GM12878 (cell line): Measurements from ENCODE around the gene TTLL7. TPM values are rescaled to one million over a fixed set of nuclear protein-coding genes. Genes with fewer than 3 reads are reported as not detected.

ENCODE experiments used
- BACH1 ChIP-seq: fragments of 450-650 bp; IDR thresholded peaks from 2 replicates; pipeline ENCODE4 v1.6.1; 2017; ENCODE audit warnings: mild to moderate bottlenecking, borderline replicate concordance
- BCLAF1 ChIP-seq: fragments of 450-650 bp; IDR thresholded peaks from 2 replicates; pipeline ENCODE4 v1.6.1; 2017; ENCODE audit warnings: antibody characterized with exemption, mild to moderate bottlenecking, moderate library complexity
- CBFB ChIP-seq: IDR thresholded peaks from 2 replicates; pipeline ENCODE4 v1.6.1; 2016; ENCODE audit warnings: antibody characterized with exemption, low read depth
- CHD1 ChIP-seq: IDR thresholded peaks from 2 replicates; pipeline ENCODE4 v1.6.1; 2012; ENCODE audit warnings: low read depth, low read length, improper control_type of control experiment
- E2F4 ChIP-seq: IDR thresholded peaks from 2 replicates; pipeline ENCODE4 v1.6.1; 2012; ENCODE audit warnings: low read depth, low read length, improper control_type of control experiment
- EGR1 ChIP-seq, 2 experiments: IDR thresholded peaks; 1 replicate in 1 of 2; 2 replicates in 1 of 2; pipeline ENCODE4 v1.6.1; 2011 to 2012; ENCODE audit warnings: low read depth in 2 of 2, low read length in 2 of 2, borderline replicate concordance in 1 of 2, mild to moderate bottlenecking in 1 of 2, moderate library complexity in 1 of 2
- HDAC6 ChIP-seq: fragments of 200-600 bp; sonication (generic); IDR thresholded peaks from one replicate; pipeline ENCODE4 v1.8.0; 2017; ENCODE audit warnings: antibody characterized with exemption; ENCODE audit not compliant: unreplicated experiment
- NBN ChIP-seq: fragments of 450-650 bp; IDR thresholded peaks from 2 replicates; pipeline ENCODE4 v1.6.1; 2016
- NFYA ChIP-seq: IDR thresholded peaks from 2 replicates; pipeline ENCODE4 v1.6.1; 2011; ENCODE audit warnings: low read depth, mild to moderate bottlenecking, low read length, improper control_type of control experiment, borderline replicate concordance
- NR2C1 ChIP-seq: fragments of 450-650 bp; IDR thresholded peaks from 2 replicates; pipeline ENCODE4 v1.6.1; 2017; ENCODE audit warnings: antibody characterized with exemption, mild to moderate bottlenecking, moderate library complexity
- POLR2AphosphoS2 ChIP-seq: IDR thresholded peaks from 2 replicates; pipeline ENCODE4 v1.6.1; 2011; ENCODE audit warnings: low read depth, mild to moderate bottlenecking, low read length, improper control_type of control experiment, moderate library complexity
- POLR2AphosphoS5 ChIP-seq: IDR thresholded peaks from 2 replicates; pipeline ENCODE4 v1.6.1; 2011; ENCODE audit warnings: mild to moderate bottlenecking, low read length, inconsistent platforms
- SIX5 ChIP-seq: IDR thresholded peaks from 2 replicates; pipeline ENCODE4 v1.6.1; 2011; ENCODE audit warnings: mild to moderate bottlenecking, low read depth, low read length, moderate library complexity; ENCODE audit not compliant: severe bottlenecking
- SMARCA5 ChIP-seq: fragments of 450-650 bp; IDR thresholded peaks from 2 replicates; pipeline ENCODE4 v1.6.1; 2017; ENCODE audit warnings: mild to moderate bottlenecking
- TCF3 ChIP-seq: IDR thresholded peaks from 2 replicates; pipeline ENCODE4 v1.6.1; 2012; ENCODE audit warnings: low read depth, mild to moderate bottlenecking, low read length, borderline replicate concordance; ENCODE audit not compliant: insufficient read depth
- ZBTB4 ChIP-seq: fragments of 450-650 bp; formaldehyde crosslinking; IDR thresholded peaks from 2 replicates; pipeline ENCODE4 v1.4.0; 2022; ENCODE audit warnings: mild to moderate bottlenecking, moderate library complexity
- polyA plus RNA-seq, 11 experiments: library from polyadenylated mRNA; depleted of rRNA in 4 of 11; unstranded in 6 of 11; stranded (reverse) in 5 of 11; fragments of >200 nt; fragmentation: Nextera tagmentation in 4 of 11; fragmentation: Illumina TruSeq in 1 of 11; extraction: Ambion mirVana in 4 of 11; extraction: Trizol in 1 of 11; gene quantifications; 1 replicate in 1 of 11; 2 replicates in 10 of 11; pipeline versions ENCODE4 v1.2.1 to v1.2.3, GENCODE V29; 2011 to 2016; ENCODE audit warnings: inconsistent platforms in 2 of 11, missing spikeins in 2 of 11, low read depth in 1 of 11
- total RNA-seq, 4 experiments: library from RNA; depleted of rRNA in 3 of 4; stranded (reverse); fragments of >200 nt in 3 of 4; fragmentation: Illumina TruSeq in 1 of 4; extraction: Trizol in 1 of 4; gene quantifications; 2 replicates each; pipeline versions ENCODE4 v1.2.1 to v1.2.3, GENCODE V29; 2013 to 2021
- TF ChIP-seq, protein P1 (sequence below): fragments of 450-650 bp; IDR thresholded peaks from 2 replicates; pipeline ENCODE4 v1.6.1; 2017; ENCODE audit warnings: mild to moderate bottlenecking, low read depth, inconsistent platforms; ENCODE audit not compliant: poor library complexity, severe bottlenecking

TTLL7 gene
- total and polyA plus RNA-seq, 10 of the 15 experiments (the other 5 are each of a cell fraction or from before 2014, with no cell fraction given) = 0.03 to 1.4 (median 0.61) TPM

DNA sequence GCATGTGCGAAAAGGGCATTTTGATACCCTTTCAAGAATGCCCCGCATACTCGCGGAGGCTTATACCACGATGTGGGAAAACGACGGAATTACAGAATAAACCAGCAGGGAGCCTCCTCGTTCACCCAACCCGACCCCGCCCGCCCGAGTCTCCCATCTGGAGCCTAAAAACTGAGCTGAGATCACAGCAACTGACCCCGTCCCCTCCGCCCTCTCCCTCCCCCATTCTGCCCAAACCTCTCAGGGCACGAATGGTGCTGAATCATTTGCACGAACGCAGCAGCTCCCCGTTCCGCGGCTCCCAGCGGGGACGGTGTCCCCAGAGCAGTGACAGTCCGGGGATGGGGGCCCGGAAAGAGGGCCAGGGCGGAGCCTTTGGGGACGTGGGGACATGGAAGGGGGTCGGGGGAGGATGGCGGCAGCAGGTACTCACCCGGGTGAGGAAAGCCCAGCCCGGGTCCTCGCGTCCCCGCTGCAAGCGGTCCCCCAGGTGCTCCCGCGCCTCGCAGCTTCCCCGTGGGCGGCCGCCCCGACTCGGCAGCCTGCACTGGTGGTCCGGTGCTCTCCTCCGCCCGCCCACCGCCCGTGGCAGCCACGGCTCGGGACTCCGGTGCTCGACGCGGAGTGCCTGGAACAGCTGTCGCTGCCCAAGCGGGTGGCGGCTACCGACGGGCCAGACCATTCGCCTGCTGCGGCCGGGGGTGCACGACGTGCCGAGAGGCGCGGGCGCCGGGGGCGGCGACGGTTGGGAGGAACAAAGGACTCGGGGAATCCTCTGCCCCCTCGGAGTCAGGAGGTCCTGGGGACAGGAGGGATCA lies at the start of gene TTLL7 (continued):
- TF ChIP-seq BCLAF1 (peak; percentile 81), ZBTB4 (no peak), E2F4 (no peak), SIX5 (no peak), CHD1 (peak; percentile 90), POLR2AphosphoS5 (no peak), EGR1 (IDR thresholded peaks at IDR 0.05; ENCODE audit: borderline replicate concordance in 1 of 2, low read depth in 2 of 2, low read length in 2 of 2) (peak in 1 of 2 experiments; percentile 48; a peak in 1 of 3 replicates), NBN (no peak), CBFB (no peak), BACH1 (no peak), HDAC6 (no peak), POLR2AphosphoS2 (no peak), NR2C1 (no peak), TCF3 (peak; percentile 43; the same call in 1 of the 2 replicates), SMARCA5 (no peak), NFYA (no peak)
- TF ChIP-seq, protein P1, sequence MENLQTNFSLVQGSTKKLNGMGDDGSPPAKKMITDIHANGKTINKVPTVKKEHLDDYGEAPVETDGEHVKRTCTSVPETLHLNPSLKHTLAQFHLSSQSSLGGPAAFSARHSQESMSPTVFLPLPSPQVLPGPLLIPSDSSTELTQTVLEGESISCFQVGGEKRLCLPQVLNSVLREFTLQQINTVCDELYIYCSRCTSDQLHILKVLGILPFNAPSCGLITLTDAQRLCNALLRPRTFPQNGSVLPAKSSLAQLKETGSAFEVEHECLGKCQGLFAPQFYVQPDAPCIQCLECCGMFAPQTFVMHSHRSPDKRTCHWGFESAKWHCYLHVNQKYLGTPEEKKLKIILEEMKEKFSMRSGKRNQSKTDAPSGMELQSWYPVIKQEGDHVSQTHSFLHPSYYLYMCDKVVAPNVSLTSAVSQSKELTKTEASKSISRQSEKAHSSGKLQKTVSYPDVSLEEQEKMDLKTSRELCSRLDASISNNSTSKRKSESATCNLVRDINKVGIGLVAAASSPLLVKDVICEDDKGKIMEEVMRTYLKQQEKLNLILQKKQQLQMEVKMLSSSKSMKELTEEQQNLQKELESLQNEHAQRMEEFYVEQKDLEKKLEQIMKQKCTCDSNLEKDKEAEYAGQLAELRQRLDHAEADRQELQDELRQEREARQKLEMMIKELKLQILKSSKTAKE = no peak
